ENCODE data around the gene PHPT1.

The PHPT1 gene

GRCh38 chr9:136815422-136815782 lies 33.8 kb upstream of the PHPT1 start:
- Histone ChIP-seq H4K20me1 (ENCODE audit: insufficient read depth, low read length) (peaks cover 21% of the 10 kb centered on the region; the same call in 1 of the 2 replicates), H3K9me3 (ENCODE audit: insufficient read depth, low read length, severe bottlenecking) (no peaks in the 10 kb centered on the region), H3K4me2 (ENCODE audit: insufficient read depth, low read length) (no peak overlapping the region), H3K27me3 (ENCODE audit: insufficient read depth, low read length, poor library complexity) (no peaks in the 10 kb centered on the region), H3K4me3 (ENCODE audit: low read depth in 1 of 2, low read length in 2 of 2) (no peak overlapping the region), H3K9ac (ENCODE audit: low read depth, low read length) (no peak overlapping the region), H2AFZ (ENCODE audit: low read depth, low read length) (no peak overlapping the region), H3K27ac (ENCODE audit: low read length) (no peak overlapping the region), H3K79me2 (ENCODE audit: insufficient read depth, low read length) (peaks cover 68% of the 10 kb centered on the region), H3K36me3 (ENCODE audit: insufficient read depth, low read length) (peaks cover 31% of the 10 kb centered on the region), H3K4me1 (ENCODE audit: insufficient read depth, low read length) (peaks cover 4% of the 10 kb centered on the region; the same call in 1 of the 2 replicates)
- no peak for DNase-seq
- TF ChIP-seq EZH2 (IDR thresholded peaks at IDR 0.05; ENCODE audit: borderline replicate concordance, low read depth, low read length, severe bottlenecking), result no peak
- no peak for TF ChIP-seq CTCF (IDR thresholded peaks at IDR 0.05; ENCODE audit: borderline replicate concordance, extremely low read depth, low read length, poor library complexity, severe bottlenecking)
- no peak for ATAC-seq (ENCODE audit: insufficient read depth, low read depth)

- DNase-seq, result no peak
- no peak for TF ChIP-seq CTCF (IDR thresholded peaks at IDR 0.05; ENCODE audit: borderline replicate concordance, extremely low read depth, low read length, poor library complexity, severe bottlenecking)
- H3K4me3 ChIP-seq (ENCODE audit: low read depth in 1 of 2, low read length in 2 of 2), result no peak overlapping the region
- no peaks in the 10 kb centered on the region for H3K9me3 ChIP-seq (ENCODE audit: insufficient read depth, low read length, severe bottlenecking)
- H3K27ac ChIP-seq (ENCODE audit: low read length), result no peak overlapping the region
- H2AFZ ChIP-seq (ENCODE audit: low read depth, low read length), result no peak overlapping the region
- H3K9ac ChIP-seq (ENCODE audit: low read depth, low read length), result no peak overlapping the region
- peaks cover 34% of the 10 kb centered on the region for H3K79me2 ChIP-seq (ENCODE audit: insufficient read depth, low read length)
- no peaks in the 10 kb centered on the region for H3K4me1 ChIP-seq (ENCODE audit: insufficient read depth, low read length)
- no peaks in the 10 kb centered on the region for H3K27me3 ChIP-seq (ENCODE audit: insufficient read depth, low read length, poor library complexity)
- peaks cover 10% of the 10 kb centered on the region; the same call in 1 of the 2 replicates for H4K20me1 ChIP-seq (ENCODE audit: insufficient read depth, low read length)
- peaks cover 28% of the 10 kb centered on the region for H3K36me3 ChIP-seq (ENCODE audit: insufficient read depth, low read length)
- H3K4me2 ChIP-seq (ENCODE audit: insufficient read depth, low read length), result no peak overlapping the region
- no peak for ATAC-seq (ENCODE audit: insufficient read depth, low read depth)
Measured at GRCh38 chr9:136820971-136821825, 28.0 kb upstream of the PHPT1 start.

GRCh38 chr9:136821826-136822544 lies 27.2 kb upstream of the PHPT1 start:
- Histone ChIP-seq H4K20me1 (ENCODE audit: insufficient read depth, low read length) (peaks cover 10% of the 10 kb centered on the region; the same call in 1 of the 2 replicates), H3K27me3 (ENCODE audit: insufficient read depth, low read length, poor library complexity) (no peaks in the 10 kb centered on the region), H3K4me1 (ENCODE audit: insufficient read depth, low read length) (no peaks in the 10 kb centered on the region), H3K36me3 (ENCODE audit: insufficient read depth, low read length) (peaks cover 36% of the 10 kb centered on the region), H2AFZ (ENCODE audit: low read depth, low read length) (no peak overlapping the region), H3K4me2 (ENCODE audit: insufficient read depth, low read length) (no peak overlapping the region), H3K9ac (ENCODE audit: low read depth, low read length) (no peak overlapping the region), H3K4me3 (ENCODE audit: low read depth in 1 of 2, low read length in 2 of 2) (no peak overlapping the region), H3K9me3 (ENCODE audit: insufficient read depth, low read length, severe bottlenecking) (no peaks in the 10 kb centered on the region), H3K79me2 (ENCODE audit: insufficient read depth, low read length) (peaks cover 30% of the 10 kb centered on the region), H3K27ac (ENCODE audit: low read length) (no peak overlapping the region)
- ATAC-seq (ENCODE audit: insufficient read depth, low read depth) (no peak), DNase-seq (no peak)
- TF ChIP-seq CTCF (IDR thresholded peaks at IDR 0.05; ENCODE audit: borderline replicate concordance, extremely low read depth, low read length, poor library complexity, severe bottlenecking), result no peak
- TF ChIP-seq EZH2 (IDR thresholded peaks at IDR 0.05; ENCODE audit: borderline replicate concordance, low read depth, low read length, severe bottlenecking), result no peak
